Measurements from ENCODE around the gene ULBP2. TPM values are rescaled to one million over a fixed set of nuclear protein-coding genes. Genes with fewer than 3 reads are reported as not detected.
"Not testable (repeated sequence)": the region's sequence is repeated elsewhere in the genome, so short reads cannot be mapped to it uniquely, and the experiment has no call there.

The ULBP2 gene
- total RNA-seq, 2 experiments from 2014 or later: 1.8 to 1.9 TPM

GRCh38 chr6:149919834-149920225, 22.0 kb upstream of the ULBP2 start:
- DNase-seq: peak in 1 of 14 experiments; percentile 25
- H3K27ac ChIP-seq (ENCODE audit: low read depth in 1 of 2, low read length in 2 of 2): no peak overlapping the region
- ChIA-PET CTCF (no interaction called here), POLR2A (no interaction called here)
- no peak overlapping the region for H3K27ac Mint-ChIP-seq
- peaks cover 64% of the 10 kb centered on the region for H3K27me3 Mint-ChIP-seq
- peaks cover 16% of the 10 kb centered on the region for H3K4me1 Mint-ChIP-seq (ENCODE audit: low read depth)
- peaks cover 32 to 41% of the 10 kb centered on the region in 2 experiments for H3K27me3 ChIP-seq (ENCODE audit: control insufficient read depth in 1 of 2, insufficient read depth in 2 of 2, low read length in 2 of 2)
- H3K4me3 ChIP-seq (ENCODE audit: low read length): no peak overlapping the region
- TF ChIP-seq, protein P1, sequence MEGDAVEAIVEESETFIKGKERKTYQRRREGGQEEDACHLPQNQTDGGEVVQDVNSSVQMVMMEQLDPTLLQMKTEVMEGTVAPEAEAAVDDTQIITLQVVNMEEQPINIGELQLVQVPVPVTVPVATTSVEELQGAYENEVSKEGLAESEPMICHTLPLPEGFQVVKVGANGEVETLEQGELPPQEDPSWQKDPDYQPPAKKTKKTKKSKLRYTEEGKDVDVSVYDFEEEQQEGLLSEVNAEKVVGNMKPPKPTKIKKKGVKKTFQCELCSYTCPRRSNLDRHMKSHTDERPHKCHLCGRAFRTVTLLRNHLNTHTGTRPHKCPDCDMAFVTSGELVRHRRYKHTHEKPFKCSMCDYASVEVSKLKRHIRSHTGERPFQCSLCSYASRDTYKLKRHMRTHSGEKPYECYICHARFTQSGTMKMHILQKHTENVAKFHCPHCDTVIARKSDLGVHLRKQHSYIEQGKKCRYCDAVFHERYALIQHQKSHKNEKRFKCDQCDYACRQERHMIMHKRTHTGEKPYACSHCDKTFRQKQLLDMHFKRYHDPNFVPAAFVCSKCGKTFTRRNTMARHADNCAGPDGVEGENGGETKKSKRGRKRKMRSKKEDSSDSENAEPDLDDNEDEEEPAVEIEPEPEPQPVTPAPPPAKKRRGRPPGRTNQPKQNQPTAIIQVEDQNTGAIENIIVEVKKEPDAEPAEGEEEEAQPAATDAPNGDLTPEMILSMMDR (IDR thresholded peaks at IDR 0.05): no peak
- intact Hi-C loops (cut with DNase I, micrococcal nuclease): loop anchor here (10.0 kb wide), 1 partner anchor 195 kb away; no protein-coding TSS in a partner anchor
- H3K9me3 Mint-ChIP-seq: no peaks in the 10 kb centered on the region
- H3K4me1 ChIP-seq (ENCODE audit: insufficient read depth, low read length): peaks cover 16% of the 10 kb centered on the region
- H3K4me3 Mint-ChIP-seq: no peak overlapping the region
- no peak for ATAC-seq (ENCODE audit: poor library complexity)
- no peaks in the 10 kb centered on the region for H3K36me3 Mint-ChIP-seq (ENCODE audit: low read depth)
- H3K9me3 ChIP-seq (ENCODE audit: control insufficient read depth in 1 of 2, insufficient read depth in 1 of 2, low read length in 2 of 2): peaks cover 0 to 11% of the 10 kb centered on the region in 2 experiments
- no peaks in the 10 kb centered on the region for H3K36me3 ChIP-seq (ENCODE audit: insufficient read depth, low read length)

- POLR2A ChIA-PET: no interaction called here
- no peak for ATAC-seq (ENCODE audit: poor library complexity)
- H3K27ac Mint-ChIP-seq: no peak overlapping the region
- no peaks in the 10 kb centered on the region for H3K9me3 Mint-ChIP-seq
- peaks cover 0 to 20% of the 10 kb centered on the region in 2 experiments for H3K9me3 ChIP-seq (ENCODE audit: control insufficient read depth in 1 of 2, insufficient read depth in 1 of 2, low read length in 2 of 2)
- CTCF ChIA-PET: no interaction called here
- H3K4me1 Mint-ChIP-seq (ENCODE audit: low read depth): peaks cover 26% of the 10 kb centered on the region
- H3K27ac ChIP-seq (ENCODE audit: low read depth in 1 of 2, low read length in 2 of 2): no peak overlapping the region
- peaks cover 76% of the 10 kb centered on the region for H3K27me3 Mint-ChIP-seq
- H3K36me3 ChIP-seq (ENCODE audit: insufficient read depth, low read length): no peaks in the 10 kb centered on the region
- peak overlapping the region; percentile 36 for H3K4me3 Mint-ChIP-seq
- no peak overlapping the region for H3K4me3 ChIP-seq (ENCODE audit: low read length)
- TF ChIP-seq, protein P1 (IDR thresholded peaks at IDR 0.05): no peak
- intact Hi-C loops (cut with DNase I, micrococcal nuclease): loop anchor here (10.0 kb wide), 1 partner anchor 197 kb away; no protein-coding TSS in a partner anchor
- peaks cover 29% of the 10 kb centered on the region for H3K4me1 ChIP-seq (ENCODE audit: insufficient read depth, low read length)
- no peaks in the 10 kb centered on the region for H3K36me3 Mint-ChIP-seq (ENCODE audit: low read depth)
- peak in 1 of 14 experiments; percentile 21 for DNase-seq
- H3K27me3 ChIP-seq (ENCODE audit: control insufficient read depth in 1 of 2, insufficient read depth in 2 of 2, low read length in 2 of 2): peaks cover 47 to 56% of the 10 kb centered on the region in 2 experiments
Observed at GRCh38 chr6:149921361-149921760, 20.5 kb upstream of the ULBP2 start.

- H3K27ac ChIP-seq (ENCODE audit: low read depth in 1 of 2, low read length in 2 of 2); H3K36me3 ChIP-seq (ENCODE audit: insufficient read depth, low read length); CTCF ChIA-PET; POLR2A ChIA-PET; H3K36me3 Mint-ChIP-seq (ENCODE audit: low read depth); H3K27ac Mint-ChIP-seq; H3K4me3 ChIP-seq (ENCODE audit: low read length); H3K9me3 Mint-ChIP-seq; ATAC-seq (ENCODE audit: poor library complexity): not testable (repeated sequence)
- peaks cover 31% of the 10 kb centered on the region for H3K4me1 ChIP-seq (ENCODE audit: insufficient read depth, low read length)
- intact Hi-C loops (cut with DNase I, micrococcal nuclease): loop anchor here (10.0 kb wide), 1 partner anchor 197 kb away; no protein-coding TSS in a partner anchor
- H3K4me1 Mint-ChIP-seq (ENCODE audit: low read depth): peaks cover 27% of the 10 kb centered on the region
- peaks cover 0 to 20% of the 10 kb centered on the region in 2 experiments for H3K9me3 ChIP-seq (ENCODE audit: control insufficient read depth in 1 of 2, insufficient read depth in 1 of 2, low read length in 2 of 2)
- H3K27me3 ChIP-seq (ENCODE audit: control insufficient read depth in 1 of 2, insufficient read depth in 2 of 2, low read length in 2 of 2): peaks cover 52 to 61% of the 10 kb centered on the region in 2 experiments
- H3K27me3 Mint-ChIP-seq: peaks cover 82% of the 10 kb centered on the region
- peak in 1 of 14 experiments; percentile 30 for DNase-seq
- peak overlapping the region; percentile 26 for H3K4me3 Mint-ChIP-seq
Observed at GRCh38 chr6:149922091-149922490, 19.7 kb upstream of the ULBP2 start.

Measured in CD4-positive, alpha-beta T cell (primary cell).